Measurements from ENCODE around the gene RAB30.
A peak's percentile ranks its signal among the peaks of the same experiment; 100 is the strongest.

The RAB30 gene

GRCh38 chr11:83069441-83070043 lies 2.2 kb downstream of the RAB30 start:
- peak overlapping the region in 1 of 3 experiments; percentile 28 for H3K27ac Mint-ChIP-seq
- no peaks in the 10 kb centered on the region for H3K9me3 Mint-ChIP-seq
- TF ChIP-seq CTCF (IDR thresholded peaks at IDR 0.05; ENCODE audit: unreplicated experiment in 3 of 3): no peak
- H3K27me3 Mint-ChIP-seq (ENCODE audit: low read depth): no peaks in the 10 kb centered on the region
- no peak overlapping the region for H3K4me3 Mint-ChIP-seq
- peaks cover 13% of the 10 kb centered on the region for H3K36me3 Mint-ChIP-seq (ENCODE audit: low read depth)
- H3K4me1 Mint-ChIP-seq: peaks cover 19% of the 10 kb centered on the region

- peaks cover 8% of the 10 kb centered on the region for H3K36me3 Mint-ChIP-seq (ENCODE audit: low read depth)
- H3K9me3 Mint-ChIP-seq: no peaks in the 10 kb centered on the region
- peaks cover 19% of the 10 kb centered on the region for H3K4me1 Mint-ChIP-seq
Measured at GRCh38 chr11:83068568-83068967, 3.1 kb downstream of the RAB30 start.

GRCh38 chr11:83064011-83064410 lies 7.7 kb downstream of the RAB30 start:
- H3K27ac Mint-ChIP-seq: no peak overlapping the region
- H3K4me3 Mint-ChIP-seq: no peak overlapping the region
- no peak for TF ChIP-seq CTCF (IDR thresholded peaks at IDR 0.05; ENCODE audit: unreplicated experiment in 3 of 3)
- H3K36me3 Mint-ChIP-seq (ENCODE audit: low read depth): peaks cover 4% of the 10 kb centered on the region
- H3K4me1 Mint-ChIP-seq: peaks cover 20% of the 10 kb centered on the region
- H3K9me3 Mint-ChIP-seq: no peaks in the 10 kb centered on the region
- no peaks in the 10 kb centered on the region for H3K27me3 Mint-ChIP-seq (ENCODE audit: low read depth)

More at GRCh38 chr11:83068568-83068967, 3.1 kb downstream of the RAB30 start:
- Mint-ChIP-seq H3K27me3 (ENCODE audit: low read depth) (no peaks in the 10 kb centered on the region), H3K4me3 (no peak overlapping the region), H3K27ac (no peak overlapping the region)
- no peak for TF ChIP-seq CTCF (IDR thresholded peaks at IDR 0.05; ENCODE audit: unreplicated experiment in 3 of 3)

GRCh38 chr11:83063073-83063754 lies 8.5 kb downstream of the RAB30 start:
- no peak overlapping the region for H3K4me3 Mint-ChIP-seq
- no peaks in the 10 kb centered on the region for H3K27me3 Mint-ChIP-seq (ENCODE audit: low read depth)
- H3K9me3 Mint-ChIP-seq: no peaks in the 10 kb centered on the region
- peaks cover 4% of the 10 kb centered on the region for H3K36me3 Mint-ChIP-seq (ENCODE audit: low read depth)
- H3K27ac Mint-ChIP-seq: peak overlapping the region; percentile 15 to 55 (median 30)
- no peak for TF ChIP-seq CTCF (IDR thresholded peaks at IDR 0.05; ENCODE audit: unreplicated experiment in 3 of 3)
- H3K4me1 Mint-ChIP-seq: peaks cover 20% of the 10 kb centered on the region

DNA sequence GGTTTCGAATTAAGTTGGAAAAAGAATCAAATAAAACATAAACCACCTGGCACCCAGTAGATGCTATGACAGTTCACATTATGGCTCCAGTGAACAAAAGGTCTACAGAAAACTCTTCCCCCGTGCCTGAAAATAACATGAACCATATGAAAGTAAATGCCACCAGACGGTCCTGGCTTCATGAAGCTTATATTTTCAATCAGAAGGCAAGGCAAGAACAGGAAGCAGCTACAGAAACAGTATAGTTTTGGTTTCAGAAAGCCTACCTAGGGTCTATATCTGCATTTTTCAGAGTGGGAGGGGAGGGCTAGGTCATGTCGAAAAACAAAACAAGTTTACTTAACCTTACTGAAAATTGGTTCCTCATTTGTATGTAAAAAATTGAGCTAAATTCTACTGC lies 9.8 kb downstream of the RAB30 start:
- H3K27ac Mint-ChIP-seq: peak overlapping the region in 1 of 3 experiments; percentile 18
- peaks cover 20% of the 10 kb centered on the region for H3K4me1 Mint-ChIP-seq
- H3K36me3 Mint-ChIP-seq (ENCODE audit: low read depth): peaks cover 4% of the 10 kb centered on the region
- no peak overlapping the region for H3K4me3 Mint-ChIP-seq
- H3K27me3 Mint-ChIP-seq (ENCODE audit: low read depth): no peaks in the 10 kb centered on the region
- no peaks in the 10 kb centered on the region for H3K9me3 Mint-ChIP-seq
- TF ChIP-seq CTCF (IDR thresholded peaks at IDR 0.05; ENCODE audit: unreplicated experiment in 3 of 3): no peak

DNA sequence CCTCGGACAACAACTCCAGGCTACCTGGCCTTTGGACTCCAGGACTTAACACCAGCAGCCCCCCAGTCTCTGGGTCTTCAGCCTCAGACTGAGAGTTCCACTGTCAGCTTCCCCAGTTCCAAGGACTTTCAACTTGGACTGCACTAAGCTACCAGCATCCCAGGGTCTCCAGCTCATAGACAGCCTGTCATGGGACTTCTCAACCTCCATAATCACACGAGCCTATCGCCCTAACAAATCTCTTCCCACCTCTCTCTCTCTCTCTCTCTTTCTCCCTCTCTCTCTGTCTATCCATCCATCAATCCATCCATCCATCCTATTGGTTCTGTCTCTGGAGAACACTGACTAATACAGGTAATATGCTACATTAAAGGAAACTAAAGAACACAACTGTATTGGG lies 10.7 kb downstream of the RAB30 start:
- no peak for TF ChIP-seq CTCF (IDR thresholded peaks at IDR 0.05; ENCODE audit: unreplicated experiment in 3 of 3)
- Mint-ChIP-seq H3K36me3 (ENCODE audit: low read depth) (peaks cover 4% of the 10 kb centered on the region), H3K27ac (no peak overlapping the region), H3K4me1 (peaks cover 19% of the 10 kb centered on the region), H3K27me3 (ENCODE audit: low read depth) (no peaks in the 10 kb centered on the region), H3K4me3 (no peak overlapping the region), H3K9me3 (no peaks in the 10 kb centered on the region)

Data from nephron (organoid).